Measurements from ENCODE around the gene POLE4.

Gene POLE4

GRCh38 chr2:74958274-74959105 is at the start of gene POLE4:
Gene POLE4, plus strand, starts transcription at chr2:74958643. Its CDS starts 37 bp downstream, at chr2:74958680.
- peak; percentile 94 for DNase-seq

- no peak for DNase-seq
These were observed 49.5 kb upstream of the POLE4 start for GRCh38 chr2:74908748-74909444.

GRCh38 chr2:74910245-74910644 is 48.2 kb upstream of the POLE4 start:
- DNase-seq, result no peak

- DNase-seq, result no peak
These were observed 47.4 kb upstream of the POLE4 start for GRCh38 chr2:74911061-74911460.

- DNase-seq, result peak; percentile 30
These were observed 42.7 kb upstream of the POLE4 start for GRCh38 chr2:74915743-74916142.

- DNase-seq, result no peak
These were observed 42.0 kb upstream of the POLE4 start for GRCh38 chr2:74916394-74916793.

DNA sequence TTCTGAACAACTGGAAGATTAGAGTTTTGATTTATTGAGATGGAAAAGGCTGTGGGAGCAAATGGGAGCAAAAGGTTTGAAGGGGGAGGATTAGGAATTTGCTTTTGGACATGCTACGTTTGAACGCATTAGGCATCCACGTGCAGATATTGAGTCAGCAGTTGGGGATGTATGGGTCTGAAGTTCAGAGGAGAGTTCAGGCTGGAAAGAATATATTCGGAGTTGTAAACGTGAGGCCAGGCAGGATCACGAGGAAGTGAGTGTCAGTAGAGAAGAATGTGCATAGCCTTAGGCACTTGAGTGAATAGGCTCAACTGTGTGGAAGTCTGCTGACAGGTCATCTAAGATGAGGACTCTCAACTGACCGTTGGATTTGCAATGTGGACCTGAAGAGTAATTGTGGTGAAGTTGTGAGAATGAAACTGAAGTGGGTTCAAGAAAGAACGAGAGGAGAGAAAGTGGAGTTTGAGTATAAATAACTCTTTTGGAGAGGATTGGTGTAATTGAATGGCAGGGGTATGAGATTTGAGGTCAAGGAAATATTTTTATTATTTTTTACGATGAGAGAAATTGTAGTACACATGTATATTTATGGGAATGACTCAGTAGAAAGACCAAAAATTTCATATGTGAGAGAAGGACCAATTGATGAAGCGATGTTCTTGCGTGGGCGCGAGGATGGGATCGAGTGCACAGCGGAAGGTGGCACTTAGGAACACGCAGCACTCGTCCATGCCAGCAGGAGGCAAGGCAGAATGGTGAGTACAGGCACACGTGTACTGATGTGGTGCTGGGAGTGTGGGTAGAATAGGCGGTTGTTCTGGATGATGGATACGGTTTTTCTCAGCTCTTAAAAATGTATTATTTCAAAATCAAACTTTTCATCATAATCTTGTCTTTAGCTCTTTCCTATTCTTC is 40.5 kb upstream of the POLE4 start:
- no peak for DNase-seq

- DNase-seq, result peak; percentile 72
These were observed 38.6 kb upstream of the POLE4 start for GRCh38 chr2:74919827-74920226.

DNA sequence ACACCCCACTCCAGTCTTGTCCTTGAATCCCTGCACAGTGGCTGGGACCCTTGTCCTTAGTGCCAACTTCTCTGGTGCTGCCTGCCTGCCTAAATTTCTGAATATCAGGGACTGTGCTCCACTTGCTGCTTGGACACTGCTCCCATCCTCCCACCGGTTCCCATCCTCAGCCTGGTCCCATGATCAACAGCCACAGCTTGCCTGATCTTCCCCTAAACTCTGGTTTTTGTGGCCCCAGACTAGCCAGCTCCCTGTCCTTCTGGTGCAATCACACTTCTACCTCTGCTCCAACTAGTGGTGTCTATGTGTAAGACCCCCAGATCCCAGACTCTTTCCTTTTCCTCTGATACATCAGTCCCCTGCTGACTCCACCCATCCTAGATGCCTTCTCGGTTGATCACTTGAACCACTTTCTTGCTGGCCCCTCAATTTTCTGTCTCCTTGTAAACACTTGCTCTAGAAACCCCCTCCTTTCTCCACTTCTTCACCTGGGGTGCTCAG is 37.2 kb upstream of the POLE4 start:
- no peak for DNase-seq

DNA sequence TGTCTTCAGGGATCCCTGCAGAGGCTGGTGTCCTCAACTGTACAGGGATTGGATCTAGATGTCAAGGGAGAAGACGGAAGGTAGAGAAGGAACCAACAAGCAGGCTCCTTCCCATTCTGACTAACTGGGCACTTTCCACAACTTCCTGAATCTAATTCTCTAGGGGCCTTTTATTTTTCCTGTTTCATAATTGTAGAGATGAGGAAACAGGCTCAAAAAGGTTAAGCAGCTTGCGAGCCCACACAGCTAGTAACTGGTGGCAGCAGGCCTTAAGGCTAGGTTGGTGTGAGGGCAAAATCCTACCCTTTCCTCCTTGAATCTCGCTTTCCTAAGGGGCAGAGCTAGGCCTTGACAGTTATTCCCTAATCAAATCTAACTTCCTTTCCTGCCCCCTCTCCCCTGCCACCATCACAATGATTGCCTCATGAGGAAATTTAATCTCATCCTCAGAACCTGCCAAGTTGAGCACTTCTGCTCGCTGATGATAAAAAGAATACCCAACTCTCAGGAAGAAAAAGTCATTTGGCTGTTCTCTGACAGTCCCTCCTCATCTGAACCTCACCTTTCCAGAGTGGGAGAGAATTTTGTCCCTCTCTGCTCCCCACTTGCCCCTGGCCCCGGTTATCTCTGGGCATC is 35.7 kb upstream of the POLE4 start:
- no peak for DNase-seq

- DNase-seq, result no peak
These were observed 33.8 kb upstream of the POLE4 start for GRCh38 chr2:74924463-74925265.

DNA sequence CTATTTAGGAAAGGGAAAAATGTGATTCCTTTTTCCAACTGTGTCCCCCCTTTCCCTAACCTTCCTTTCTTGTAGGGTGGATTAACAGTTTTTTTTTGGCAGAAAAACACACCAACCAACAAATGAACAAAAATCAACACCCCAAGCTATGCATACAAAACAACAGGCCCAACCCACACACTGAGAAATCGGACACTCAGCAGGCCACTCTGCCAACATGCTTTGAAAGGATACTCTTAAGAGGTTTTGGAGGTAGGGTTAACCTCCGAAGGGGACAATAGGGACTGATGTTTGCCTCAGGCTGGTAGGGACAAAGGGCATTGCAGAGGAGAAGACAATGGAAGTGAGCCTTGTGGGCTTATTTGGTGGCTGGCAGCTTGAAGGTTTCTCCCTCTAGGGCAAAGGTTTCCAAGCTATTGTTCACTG is 33.1 kb upstream of the POLE4 start:
- no peak for DNase-seq

DNA sequence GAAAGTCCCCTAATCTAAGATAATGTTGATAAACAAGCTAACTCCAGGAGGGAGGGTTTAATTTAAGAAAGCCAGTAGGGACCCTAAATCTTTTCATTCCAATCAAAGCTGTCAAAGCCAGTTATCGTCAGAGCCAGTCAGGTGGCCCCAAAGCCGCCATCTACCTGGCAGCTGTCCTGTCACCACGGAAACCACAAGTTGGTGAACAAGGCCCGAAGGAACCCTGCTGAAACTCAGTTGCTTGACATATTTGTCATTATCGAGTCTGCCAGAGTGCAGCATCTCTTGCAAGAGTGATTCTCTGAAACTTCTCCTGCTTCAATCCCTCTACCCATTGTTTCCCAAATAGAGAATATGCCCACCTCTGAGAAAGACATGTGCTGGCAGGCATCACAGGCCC is 30.8 kb upstream of the POLE4 start:
- no peak for DNase-seq

DNA sequence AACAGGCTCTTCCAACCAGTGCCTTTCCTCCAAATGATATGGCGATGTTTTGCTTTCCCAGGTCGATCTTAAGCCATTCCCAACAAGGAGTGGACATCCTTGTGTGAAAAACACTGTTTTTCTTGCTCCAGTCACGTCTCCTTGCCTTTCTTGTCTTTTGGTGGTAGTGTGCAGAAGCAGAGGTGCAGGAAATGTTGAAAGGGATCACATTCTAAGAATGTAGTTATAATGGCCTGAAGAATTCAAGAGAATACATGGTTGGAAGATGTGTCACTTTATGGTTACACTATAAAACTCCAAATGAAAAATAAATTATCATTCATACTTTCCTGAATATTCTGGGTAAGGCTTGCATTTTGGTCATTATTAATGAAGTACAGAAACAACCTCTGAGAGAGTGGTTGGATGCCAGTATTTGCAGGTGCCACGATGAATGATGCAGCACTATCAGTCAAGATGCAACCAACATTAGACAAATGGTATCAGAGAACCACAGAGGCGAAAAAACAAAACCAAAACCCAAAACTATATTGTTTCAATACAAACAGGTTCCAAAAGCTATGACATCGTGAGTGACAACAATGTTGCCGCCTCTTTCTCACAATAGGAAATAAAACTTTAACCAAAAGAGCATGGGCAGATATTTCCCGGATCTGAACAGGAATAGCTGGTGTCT is 27.5 kb upstream of the POLE4 start:
- DNase-seq, result no peak

GRCh38 chr2:74931940-74932339 is 26.5 kb upstream of the POLE4 start:
- no peak for DNase-seq

DNA sequence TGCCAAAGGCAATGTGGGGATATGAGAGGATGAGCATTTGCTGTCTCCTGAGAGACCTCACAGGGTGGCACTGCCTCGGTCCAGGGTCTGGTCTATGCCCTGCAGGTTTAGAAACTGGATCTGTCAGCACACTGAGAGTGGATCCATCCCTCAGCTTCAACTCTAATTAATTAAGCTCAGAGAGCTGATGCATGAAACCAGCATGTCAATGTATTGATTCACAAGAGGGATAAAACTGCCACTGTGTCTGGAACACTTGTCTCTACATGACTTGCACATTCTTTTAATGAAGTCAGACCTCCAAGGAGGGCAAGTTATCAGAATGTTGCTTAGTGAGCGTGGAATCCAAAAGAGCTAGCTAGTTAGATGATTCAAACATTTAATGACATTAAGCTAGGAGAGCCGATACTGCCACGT is 22.5 kb upstream of the POLE4 start:
- no peak for DNase-seq

- no peak for DNase-seq
These were observed 21.1 kb upstream of the POLE4 start for GRCh38 chr2:74937221-74937880.

DNA sequence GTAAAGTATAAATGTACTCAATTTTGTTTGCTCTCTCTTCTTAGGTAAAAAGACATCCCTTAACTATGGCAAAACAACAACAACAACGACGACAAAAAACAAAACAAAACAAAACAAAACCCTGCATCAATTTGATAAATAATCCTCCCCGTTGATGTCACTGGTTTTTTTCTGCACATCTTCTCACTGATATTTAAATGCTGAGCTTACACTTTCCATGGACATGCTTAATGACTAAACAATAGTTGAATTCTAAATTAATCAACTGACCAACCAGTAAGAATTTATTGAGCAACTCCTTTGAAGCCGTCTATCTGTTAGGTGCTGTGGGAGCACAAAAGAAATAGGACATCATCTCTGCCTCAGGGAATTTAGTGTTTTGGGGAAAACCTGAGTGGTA is 20.2 kb upstream of the POLE4 start:
- DNase-seq, result no peak

- no peak for DNase-seq
These were observed 18.3 kb upstream of the POLE4 start for GRCh38 chr2:74939919-74940812.

Data from femur (tissue), 1 donor.